Sciatic nerve (tissue), 2 donors: ENCODE results near the gene FAM107B. TPM values are rescaled to one million over a fixed set of nuclear protein-coding genes. Genes with fewer than 3 reads are reported as not detected.

Experiments
- ATAC-seq: fragments of 200-7000 bp; cut with Tn5 transposase; one replicate; pipeline ENCODE4 v1.9.1; 2020; ENCODE audit warnings: mild to moderate bottlenecking, moderate library complexity
- DNase-seq: peaks from one replicate; pipeline ENCODE4 v3.0.0-alpha.2; 2020; ENCODE audit warnings: low spot score
- intact Hi-C: fragments of 100-400 bp; cut with DNase I; formaldehyde crosslinking; loops from one replicate; pipeline ENCODE4 v1.14.2; 2022
- total RNA-seq: library from RNA; stranded (reverse); fragmentation: NEBNext Ultra II Directional; extraction: Animal tissue kit (Norgen Biotek cat#: 25700); gene quantifications from one replicate; pipeline ENCODE4 v1.2.1, GENCODE V29; 2021
- donor health status: DM: no; HTN: no; CAD: no.
- donor health status: DM: no; HTN: no; CAD: no.

The FAM107B gene
- total RNA-seq, 1 donor from 2014 or later, result 23.7 TPM

DNA sequence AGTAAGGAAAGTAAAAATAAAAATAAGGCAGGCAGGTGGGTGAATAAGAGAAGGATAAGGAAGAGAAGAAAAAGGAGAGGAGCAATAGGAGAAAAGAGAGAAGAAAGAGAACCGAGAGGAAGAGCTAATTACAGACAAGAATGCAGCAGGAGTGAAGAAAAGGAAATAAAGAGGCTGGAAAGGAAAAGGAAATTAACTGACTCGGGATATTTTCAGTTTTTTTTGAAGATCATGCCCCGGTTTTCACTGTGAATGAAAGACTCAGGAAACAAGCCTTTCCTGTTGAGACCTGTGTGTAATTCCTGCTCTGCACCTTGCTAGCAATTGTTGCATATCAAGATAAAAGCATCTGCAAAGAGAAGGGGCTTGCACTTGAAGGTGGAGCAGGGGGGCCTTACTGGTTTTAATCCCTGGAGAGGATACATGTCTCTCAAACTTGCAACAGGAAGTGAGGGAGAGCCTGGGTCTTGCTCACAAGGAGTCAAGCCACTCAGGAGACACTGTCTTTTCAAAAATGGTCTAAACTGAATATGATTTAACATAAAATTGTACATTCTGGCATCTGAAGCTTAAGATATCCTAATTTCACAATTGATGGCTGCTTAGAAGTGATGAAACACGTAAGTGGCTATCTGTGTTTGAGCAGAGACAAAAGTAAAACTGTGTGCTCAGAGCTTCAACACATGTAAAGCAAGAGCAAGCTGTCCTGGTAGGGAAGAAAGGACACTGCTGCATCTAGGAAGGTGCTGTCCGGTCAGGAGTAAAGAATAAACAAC lies 157.6 kb downstream of the FAM107B start:
- ATAC-seq, result no peak
- intact Hi-C loops, result no loop called here
- no peak for DNase-seq

DNA sequence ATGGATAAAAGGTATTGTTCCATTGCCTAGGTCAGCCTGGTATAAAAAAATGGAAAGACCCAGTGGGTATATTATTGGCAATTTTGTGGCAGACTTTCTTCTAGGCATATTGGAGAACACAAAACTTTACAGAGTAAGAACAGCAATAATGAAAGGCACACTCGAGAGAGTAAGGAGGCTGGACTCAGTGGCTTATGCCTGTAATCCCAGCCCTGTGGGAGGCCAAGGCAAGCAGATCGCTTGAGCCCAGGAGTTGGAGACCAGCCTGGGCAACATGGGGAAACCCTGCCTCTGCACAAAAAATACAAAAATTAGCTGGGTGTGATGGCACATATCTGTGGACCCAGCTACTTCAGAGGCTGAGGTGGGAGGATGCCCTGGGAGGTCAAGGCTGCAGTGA lies 158.2 kb downstream of the FAM107B start:
- intact Hi-C loops, result no loop called here
- no peak for ATAC-seq
- DNase-seq, result no peak

DNA sequence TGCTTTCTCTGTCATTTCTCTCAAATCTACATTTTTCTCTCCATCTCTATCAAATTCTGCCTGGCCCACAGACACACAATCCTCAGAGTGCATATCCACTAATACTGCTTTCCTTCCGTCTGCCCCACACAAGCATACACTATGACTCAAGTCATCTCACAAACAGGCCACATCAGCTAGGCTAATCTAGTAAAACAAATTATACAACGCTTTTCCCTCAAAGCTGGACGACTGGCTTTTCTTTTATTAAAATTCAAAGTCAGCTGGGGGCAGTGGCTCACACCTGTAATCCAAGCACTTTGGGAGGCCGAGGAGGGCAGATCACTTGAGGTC lies 161.1 kb downstream of the FAM107B start:
- no peak for ATAC-seq
- no peak for DNase-seq
- intact Hi-C loops, result no loop called here

DNA sequence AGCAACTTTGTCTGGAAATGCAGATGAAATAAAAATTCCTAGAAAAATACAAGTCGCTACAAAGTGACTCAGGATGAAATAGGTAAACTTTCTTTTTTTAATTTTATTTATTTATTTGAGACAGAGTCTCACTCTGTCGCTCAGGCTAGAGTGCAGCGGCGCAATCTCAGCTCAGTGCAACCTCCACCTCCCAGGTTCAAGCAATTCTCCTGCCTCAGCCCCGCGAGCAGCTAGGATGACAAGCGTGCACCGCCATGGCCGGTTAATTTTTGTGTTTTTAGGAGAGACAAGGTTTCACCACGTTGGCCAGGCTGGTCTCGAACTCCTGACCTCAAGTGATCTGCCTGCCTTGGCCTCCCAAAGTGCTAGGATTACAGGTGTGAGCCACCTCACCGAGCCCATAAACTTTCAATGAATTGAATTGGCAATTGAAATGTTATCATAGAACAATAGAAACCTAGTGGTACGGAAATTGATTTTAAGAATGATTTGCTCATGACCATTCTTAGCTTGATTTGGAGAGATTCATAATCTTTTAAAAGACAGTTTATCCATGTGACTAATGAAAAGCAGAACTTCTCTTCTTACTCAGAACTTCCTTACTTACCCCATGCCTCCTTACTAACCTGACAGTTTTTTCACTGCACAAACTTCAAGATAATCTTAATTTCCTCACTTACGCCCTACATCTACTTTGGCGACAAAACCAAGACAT lies 161.7 kb downstream of the FAM107B start:
- DNase-seq, result no peak
- ATAC-seq, result no peak
- intact Hi-C loops, result no loop called here

DNA sequence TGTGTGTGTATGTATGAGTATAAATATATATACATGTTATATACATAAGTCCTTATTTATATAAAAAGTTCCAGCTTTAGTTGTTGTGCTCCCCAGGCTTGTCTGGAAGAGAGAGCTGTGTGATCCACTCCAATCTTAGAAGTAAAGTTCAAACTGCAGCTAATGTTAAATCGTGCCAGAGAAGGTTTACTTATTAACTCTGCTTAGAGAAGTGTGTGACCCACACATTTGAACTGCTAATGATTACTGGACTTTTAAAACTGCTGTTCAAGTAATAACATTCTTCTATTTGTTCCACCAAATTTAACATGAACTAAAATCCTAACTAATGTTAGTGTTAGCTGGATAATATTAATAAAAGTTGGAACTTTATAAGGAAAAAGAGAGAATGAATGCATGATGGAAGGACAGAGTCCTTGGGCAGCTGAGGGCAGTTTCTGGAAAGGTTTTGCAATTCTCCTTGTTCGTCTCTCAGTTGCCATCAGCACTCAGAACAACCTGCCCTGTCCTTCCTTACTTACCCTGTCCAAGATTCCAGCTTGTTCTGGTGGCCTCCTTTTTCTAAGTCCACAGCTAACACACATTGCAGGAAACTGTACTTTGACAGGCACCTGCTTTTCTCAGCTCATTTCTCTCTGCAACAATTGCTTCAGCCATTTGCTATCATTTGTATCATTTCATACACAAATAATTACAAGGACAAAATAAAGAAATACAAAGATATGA lies 162.6 kb downstream of the FAM107B start:
- DNase-seq, result no peak
- intact Hi-C loops, result no loop called here
- no peak for ATAC-seq

GRCh38 chr10:14609178-14609577 lies 165.5 kb downstream of the FAM107B start:
- ATAC-seq (no peak), DNase-seq (no peak)
- intact Hi-C loops, result no loop called here

GRCh38 chr10:14608381-14609001 lies 166.2 kb downstream of the FAM107B start:
- intact Hi-C loops, result no loop called here
- no peak for ATAC-seq
- DNase-seq, result no peak

DNA sequence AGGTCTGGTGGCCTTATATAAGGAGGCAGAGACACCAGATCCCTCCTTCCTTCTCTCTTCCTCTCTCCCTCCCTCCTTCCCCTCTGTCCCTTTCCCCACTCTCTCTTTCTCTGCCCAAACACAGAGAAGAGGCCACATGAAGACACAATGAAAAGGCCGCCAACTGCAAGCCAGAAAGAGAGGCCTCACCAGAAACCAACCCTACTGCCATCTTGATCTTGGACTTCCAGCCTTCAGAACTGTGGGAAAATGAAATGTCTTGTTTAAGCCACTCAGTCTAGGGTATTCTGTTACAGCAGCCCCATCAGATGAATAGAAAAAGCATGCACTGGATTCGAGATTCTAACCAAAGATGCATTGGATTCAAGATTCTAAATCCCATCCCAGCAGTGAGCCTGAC lies 168.1 kb downstream of the FAM107B start:
- no peak for DNase-seq
- intact Hi-C loops, result no loop called here
- ATAC-seq, result no peak

GRCh38 chr10:14605231-14605925 lies 169.3 kb downstream of the FAM107B start:
- no peak for DNase-seq
- ATAC-seq, result no peak
- intact Hi-C loops, result no loop called here

DNA sequence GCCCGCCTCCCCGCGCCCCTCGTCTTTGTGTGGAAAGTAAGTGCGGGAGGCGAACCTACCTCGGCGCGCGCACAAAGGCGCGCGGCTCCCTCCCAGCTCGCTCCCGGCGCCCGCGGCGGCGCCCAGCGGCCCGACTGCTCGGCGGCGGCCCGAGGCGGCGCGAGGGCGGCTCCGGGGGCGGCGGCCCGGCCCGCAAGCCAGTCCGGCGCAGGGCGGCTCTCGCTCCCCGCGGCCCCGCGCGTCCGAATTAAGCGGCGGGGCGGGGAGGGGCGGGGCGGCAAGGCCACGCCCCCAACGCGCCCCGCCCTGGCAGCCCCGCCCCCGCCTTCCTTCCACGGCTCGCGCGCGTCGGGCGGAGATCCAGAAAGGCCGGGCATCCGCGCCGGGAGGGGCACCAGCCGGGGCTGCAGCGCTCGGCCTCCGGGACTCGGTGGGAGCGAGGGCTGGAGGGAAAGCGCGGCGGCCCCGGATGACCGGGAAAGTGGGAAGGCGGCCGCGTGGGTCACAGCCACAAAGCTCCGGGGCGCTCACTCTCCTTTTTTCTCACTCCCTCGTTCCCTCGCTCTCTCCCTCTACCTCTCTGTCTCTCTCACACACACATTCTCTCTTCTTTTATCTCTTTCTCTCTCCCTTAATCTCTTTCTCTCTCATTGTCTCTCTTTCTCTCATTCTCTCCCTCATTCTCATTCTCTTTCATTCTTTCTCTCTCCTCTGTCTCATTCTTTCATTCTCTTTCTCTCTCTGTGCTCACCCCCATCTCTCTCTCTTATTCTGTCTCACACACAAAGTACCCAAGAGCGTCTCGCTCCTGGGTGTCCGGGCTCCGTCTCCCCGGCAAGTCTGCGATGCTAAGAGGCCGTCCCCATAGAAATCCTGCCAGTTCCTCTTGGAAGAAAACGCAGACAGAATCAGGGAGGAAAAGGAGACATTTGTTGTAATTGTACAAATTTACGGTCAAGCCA lies 170.2 kb downstream of the FAM107B start:
- ATAC-seq (peak; percentile 93), DNase-seq (peak; percentile 90)
- intact Hi-C loops, result no loop called here

GRCh38 chr10:14603534-14604102 lies 171.1 kb downstream of the FAM107B start:
- no peak for DNase-seq

GRCh38 chr10:14602807-14603533 lies 171.7 kb downstream of the FAM107B start:
- intact Hi-C loops, result no loop called here
- ATAC-seq (no peak), DNase-seq (no peak)

More at GRCh38 chr10:14603534-14604102, 171.1 kb downstream of the FAM107B start:
- intact Hi-C loops, result no loop called here
- ATAC-seq, result peak; percentile 14

DNA sequence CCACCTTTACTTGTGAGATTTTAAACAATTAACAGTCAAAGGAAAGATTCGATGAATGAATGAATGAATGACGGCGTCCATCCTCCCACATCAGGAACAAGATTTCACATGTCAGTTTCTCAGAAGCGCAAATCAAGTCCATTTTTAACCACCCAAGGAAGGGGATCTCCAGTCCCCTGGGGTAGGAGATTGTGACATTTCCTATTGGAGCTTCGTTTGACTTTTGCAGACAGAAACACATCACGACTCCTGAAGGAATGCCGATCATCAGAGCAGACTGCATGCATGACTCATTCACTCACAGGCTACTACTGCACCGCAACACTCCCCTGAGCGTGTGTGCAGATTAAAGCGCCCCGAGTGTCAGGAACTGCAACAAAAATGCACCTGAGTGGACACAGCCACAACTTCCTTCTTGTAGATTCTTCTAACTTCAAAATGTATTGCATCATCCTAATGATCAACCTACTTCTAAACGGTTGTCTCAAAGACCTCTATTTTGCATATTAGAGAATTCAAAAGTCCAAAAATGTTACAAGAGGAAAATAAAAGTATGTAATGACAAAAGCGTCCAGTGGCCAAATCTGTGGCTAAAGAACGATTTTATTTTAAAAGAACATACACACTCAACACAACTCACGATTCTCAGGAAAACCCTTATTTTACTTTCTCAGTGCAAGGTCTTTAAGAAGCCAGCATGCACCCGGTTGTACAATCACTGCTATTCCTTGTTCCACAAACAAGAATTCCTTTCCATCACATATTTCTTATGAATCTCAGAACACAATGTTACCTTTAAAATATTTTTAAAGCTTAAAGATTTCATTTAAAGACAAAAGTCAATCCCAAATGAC lies 172.6 kb downstream of the FAM107B start:
- ATAC-seq, result no peak
- intact Hi-C loops, result no loop called here
- DNase-seq, result no peak

DNA sequence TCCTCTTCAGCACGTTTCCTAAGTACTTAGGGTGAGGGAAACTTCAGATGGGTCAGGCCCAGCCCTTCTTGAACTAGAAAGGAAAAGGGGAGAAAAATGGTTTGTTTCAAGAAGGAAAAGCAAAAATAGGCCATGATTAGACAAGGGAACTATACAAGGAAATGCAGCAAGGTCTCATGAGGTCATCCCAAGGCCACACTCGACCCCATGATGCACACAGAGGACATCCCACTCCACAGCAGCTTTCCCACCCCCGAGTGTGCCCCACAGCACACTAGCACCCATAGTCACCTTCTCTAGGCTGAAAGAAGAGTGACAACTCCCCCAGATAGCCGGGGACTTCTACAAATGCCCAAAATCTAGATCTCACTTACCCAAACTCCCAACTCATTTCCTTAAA lies 173.4 kb downstream of the FAM107B start:
- intact Hi-C loops, result no loop called here
- no peak for ATAC-seq

GRCh38 chr10:14600065-14600464 lies 174.6 kb downstream of the FAM107B start:
- DNase-seq (no peak), ATAC-seq (no peak)
- intact Hi-C loops, result loop anchor here (1.0 kb wide), 1 partner anchor 48 kb away; no protein-coding TSS in a partner anchor

More for the DNA sequence above, 173.4 kb downstream of the FAM107B start:
- no peak for DNase-seq
